HepG2 (cell line): Measurements from ENCODE around the gene TACC3. TPM values are rescaled to one million over a fixed set of nuclear protein-coding genes. Genes with fewer than 3 reads are reported as not detected.

Source experiments
- CBX1 ChIP-seq: IDR thresholded peaks from one replicate; pipeline ENCODE4 v1.6.1; 2016; ENCODE audit warnings: antibody characterized with exemption, low read depth
- DMAP1 ChIP-seq: IDR thresholded peaks from 2 replicates; pipeline ENCODE4 v1.6.1; 2016
- DNMT3B ChIP-seq: conservative IDR thresholded peaks from 2 replicates; pipeline ENCODE4 v1.6.1; 2016; ENCODE audit warnings: missing biosample characterization, control low read depth
- ESRRA ChIP-seq: sonication (generic); formaldehyde crosslinking; IDR thresholded peaks from 2 replicates; pipeline ENCODE4 v1.5.1; 2020; ENCODE audit warnings: mild to moderate bottlenecking, low read depth, missing genetic modification reagents
- FOXP1 ChIP-seq, 2 experiments: fragments of 450-650 bp in 1 of 2; IDR thresholded peaks; 2 replicates each; pipeline ENCODE4 v1.6.1; 2017 to 2018; ENCODE audit warnings: antibody characterized with exemption in 1 of 2
- GATA4 ChIP-seq: sonication (generic); IDR thresholded peaks from 2 replicates; pipeline ENCODE4 v1.6.1; 2016; ENCODE audit warnings: antibody characterized with exemption, low read depth, borderline replicate concordance
- GFI1 ChIP-seq: sonication (generic); formaldehyde crosslinking; IDR thresholded peaks from 2 replicates; pipeline ENCODE4 v1.5.0; 2020; ENCODE audit warnings: missing genetic modification reagents, mild to moderate bottlenecking, borderline replicate concordance
- KLF9 ChIP-seq: IDR thresholded peaks from 2 replicates; pipeline ENCODE4 v1.6.1; 2016; ENCODE audit warnings: low read depth
- MBNL3 ChIP-seq: fragments of 250-450 bp; sonication (Bioruptor Pico); conservative IDR thresholded peaks from 2 replicates; pipeline ENCODE4 v1.8.0; 2022; ENCODE audit warnings: mild to moderate bottlenecking, inconsistent platforms
- MIER3 ChIP-seq: IDR thresholded peaks from 2 replicates; pipeline ENCODE4 v1.6.1; 2016; ENCODE audit warnings: missing compliant biosample characterization, borderline replicate concordance
- NR2C2 ChIP-seq: sonication (generic); formaldehyde crosslinking; IDR thresholded peaks from 2 replicates; pipeline ENCODE4 v1.4.0; 2020; ENCODE audit warnings: missing genetic modification reagents, mild to moderate bottlenecking, moderate library complexity, borderline replicate concordance
- PCBP1 ChIP-seq: fragments of 200-400 bp; formaldehyde crosslinking; IDR thresholded peaks from 2 replicates; pipeline ENCODE4 v1.6.1; 2017; ENCODE audit warnings: mild to moderate bottlenecking, low read depth, low read length, borderline replicate concordance
- SATB2 ChIP-seq: sonication (generic); formaldehyde crosslinking; IDR thresholded peaks from 2 replicates; pipeline ENCODE4 v1.5.0; 2020; ENCODE audit warnings: missing genetic modification reagents
- SNAPC5 ChIP-seq: sonication (generic); formaldehyde crosslinking; IDR thresholded peaks from 2 replicates; pipeline ENCODE4 v1.8.1; 2023; ENCODE audit warnings: mild to moderate bottlenecking, missing genetic modification reagents, borderline replicate concordance
- SP140L ChIP-seq: sonication (generic); formaldehyde crosslinking; IDR thresholded peaks from 2 replicates; pipeline ENCODE4 v1.4.0; 2020; ENCODE audit warnings: missing genetic modification reagents, borderline replicate concordance
- SRY ChIP-seq: sonication (generic); formaldehyde crosslinking; IDR thresholded peaks from 2 replicates; pipeline ENCODE4 v1.8.0; 2022; ENCODE audit warnings: mild to moderate bottlenecking, missing genetic modification reagents
- TFDP2 ChIP-seq: sonication (generic); formaldehyde crosslinking; IDR thresholded peaks from 2 replicates; pipeline ENCODE4 v1.4.0; 2020; ENCODE audit warnings: missing genetic modification reagents
- YEATS2 ChIP-seq: sonication (generic); formaldehyde crosslinking; IDR thresholded peaks from 2 replicates; pipeline ENCODE4 v1.4.0; 2020; ENCODE audit warnings: missing genetic modification reagents, borderline replicate concordance
- ZNF207 ChIP-seq: fragments of 450-650 bp; IDR thresholded peaks from 2 replicates; pipeline ENCODE4 v1.6.1; 2016; ENCODE audit warnings: antibody characterized with exemption, borderline replicate concordance
- ZNF44 ChIP-seq: sonication (generic); formaldehyde crosslinking; IDR thresholded peaks from 2 replicates; pipeline ENCODE4 v1.5.1; 2020; ENCODE audit warnings: mild to moderate bottlenecking, missing genetic modification reagents
- ZNF451 ChIP-seq: sonication (generic); formaldehyde crosslinking; IDR thresholded peaks from 2 replicates; pipeline ENCODE4 v1.5.0; 2020; ENCODE audit warnings: mild to moderate bottlenecking, missing genetic modification reagents
- ZNF558 ChIP-seq: sonication (generic); formaldehyde crosslinking; IDR thresholded peaks from 2 replicates; pipeline ENCODE4 v1.9.0; 2022; ENCODE audit warnings: mild to moderate bottlenecking, missing genetic modification reagents, borderline replicate concordance
- ZNF572 ChIP-seq: sonication (generic); formaldehyde crosslinking; IDR thresholded peaks from 2 replicates; pipeline ENCODE4 v1.5.1; 2020; ENCODE audit warnings: mild to moderate bottlenecking, missing genetic modification reagents
- ZNF580 ChIP-seq: IDR thresholded peaks from 2 replicates; pipeline ENCODE4 v1.6.1; 2016; ENCODE audit warnings: low read depth, borderline replicate concordance
- ZNF678 ChIP-seq: sonication (generic); formaldehyde crosslinking; IDR thresholded peaks from 2 replicates; pipeline ENCODE4 v1.4.0; 2020; ENCODE audit warnings: mild to moderate bottlenecking, missing genetic modification reagents
- polyA plus RNA-seq, 8 experiments: library from polyadenylated mRNA; depleted of rRNA in 3 of 8; stranded (reverse) in 7 of 8; unstranded in 1 of 8; fragments of >200 nt; fragmentation: Illumina TruSeq in 4 of 8; extraction: Trizol in 4 of 8; gene quantifications; 2 replicates each; pipeline versions ENCODE4 v1.2.1 to v1.2.3, GENCODE V29; 2011 to 2016; ENCODE audit warnings: low read depth in 4 of 8, missing spikeins in 1 of 8, mixed read lengths in 1 of 8; ENCODE audit not compliant: insufficient read depth in 1 of 8
- total RNA-seq, 5 experiments: library from RNA; depleted of rRNA; stranded (reverse); fragments of >200 nt; fragmentation: Illumina TruSeq; extraction: Trizol; gene quantifications; 2 replicates each; pipeline ENCODE4 v1.2.3, GENCODE V29; 2016; ENCODE audit warnings: low read depth in 1 of 5
- TF ChIP-seq, protein P1 (sequence below): IDR thresholded peaks from 2 replicates; pipeline ENCODE4 v1.6.1; 2016; ENCODE audit warnings: mild to moderate bottlenecking, missing biosample characterization, missing genetic modification reagents
- TF ChIP-seq, protein P2 (sequence below): sonication (generic); formaldehyde crosslinking; IDR thresholded peaks from 2 replicates; pipeline ENCODE4 v1.8.0; 2022; ENCODE audit warnings: missing genetic modification reagents, mild to moderate bottlenecking, borderline replicate concordance

TACC3 gene
- total and polyA plus RNA-seq, 2 of the 13 experiments (the other 11 are each of a cell fraction or from before 2014, with no cell fraction given): 20.3 to 21.2 TPM

DNA sequence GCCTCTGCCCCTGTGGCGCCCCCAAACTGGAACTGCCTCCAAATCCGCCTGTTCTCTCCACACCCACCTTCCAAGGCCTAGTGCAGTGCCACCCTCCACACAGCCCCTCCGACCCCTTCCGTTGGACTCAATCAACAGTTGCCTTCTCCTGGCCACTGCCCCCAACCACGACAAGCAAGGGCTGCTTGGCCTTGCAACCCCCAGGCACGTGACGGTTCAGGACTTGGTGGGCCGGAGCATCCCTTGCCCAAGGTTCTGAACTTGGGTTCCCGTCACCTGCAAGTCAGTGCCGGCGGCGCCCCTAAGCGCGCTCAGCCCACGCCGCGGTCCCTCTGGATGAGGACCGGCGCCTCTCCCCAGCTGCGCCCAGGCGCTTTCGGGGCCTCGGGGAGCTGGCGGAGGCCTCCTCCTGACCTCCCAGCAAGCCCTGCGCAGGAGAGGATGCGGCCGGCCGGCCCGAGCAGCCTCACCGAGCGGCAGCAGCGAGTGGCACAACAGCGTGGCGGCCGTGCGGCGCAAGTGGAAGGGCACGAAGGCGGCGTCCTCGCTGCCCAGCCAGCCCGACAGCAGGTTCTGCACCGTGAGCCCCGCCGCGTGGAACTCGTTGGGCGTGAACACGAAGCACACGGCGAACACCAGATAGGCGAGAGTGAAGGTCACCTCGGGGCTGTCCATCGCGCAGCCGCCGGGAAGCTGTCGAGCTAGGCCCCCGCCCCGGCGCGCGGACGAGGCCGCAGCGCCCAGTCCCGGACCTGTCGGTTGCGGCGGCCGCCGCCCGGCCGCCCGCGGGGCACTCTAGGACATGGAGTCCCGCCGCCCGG, 948 bp upstream of the TACC3 start (continued):
- TF ChIP-seq GFI1 (no peak), YEATS2 (CRISPR knock-in tag) (no peak), SP140L (CRISPR knock-in tag) (no peak), TFDP2 (no peak), CBX1 (no peak), GATA4 (no peak), FOXP1 (IDR thresholded peaks at IDR 0.05) (no peak), FOXP1 (CRISPR knock-in tag; IDR thresholded peaks at IDR 0.05) (no peak), KLF9 (no peak), MBNL3 (CRISPR knock-in tag) (no peak), PCBP1 (no peak), ZNF44 (CRISPR knock-in tag) (no peak), SRY (CRISPR knock-in tag) (peak; percentile 36; the same call in 1 of the 2 replicates), MIER3 (no peak), DNMT3B (CRISPR knock-in tag) (no peak), ESRRA (CRISPR knock-in tag) (no peak), ZNF580 (0 out of 2 replicates have a peak, but pooled peaks have one; percentile 31), ZNF678 (no peak), ZNF451 (CRISPR knock-in tag) (peak; percentile 86), ZNF558 (CRISPR knock-in tag) (no peak; the same call in 1 of the 2 replicates), NR2C2 (CRISPR knock-in tag) (no peak), SATB2 (CRISPR knock-in tag) (peak; percentile 32; the same call in 1 of the 2 replicates), DMAP1 (CRISPR knock-in tag) (peak; percentile 77), ZNF207 (no peak), SNAPC5 (CRISPR knock-in tag) (no peak), ZNF572 (CRISPR knock-in tag) (peak; percentile 80; the same call in 1 of the 2 replicates)
- TF ChIP-seq, protein P1, sequence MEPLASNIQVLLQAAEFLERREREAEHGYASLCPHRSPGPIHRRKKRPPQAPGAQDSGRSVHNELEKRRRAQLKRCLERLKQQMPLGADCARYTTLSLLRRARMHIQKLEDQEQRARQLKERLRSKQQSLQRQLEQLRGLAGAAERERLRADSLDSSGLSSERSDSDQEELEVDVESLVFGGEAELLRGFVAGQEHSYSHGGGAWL (CRISPR knock-in tag): peak; percentile 53; the same call in 1 of the 2 replicates
- TF ChIP-seq, protein P2, sequence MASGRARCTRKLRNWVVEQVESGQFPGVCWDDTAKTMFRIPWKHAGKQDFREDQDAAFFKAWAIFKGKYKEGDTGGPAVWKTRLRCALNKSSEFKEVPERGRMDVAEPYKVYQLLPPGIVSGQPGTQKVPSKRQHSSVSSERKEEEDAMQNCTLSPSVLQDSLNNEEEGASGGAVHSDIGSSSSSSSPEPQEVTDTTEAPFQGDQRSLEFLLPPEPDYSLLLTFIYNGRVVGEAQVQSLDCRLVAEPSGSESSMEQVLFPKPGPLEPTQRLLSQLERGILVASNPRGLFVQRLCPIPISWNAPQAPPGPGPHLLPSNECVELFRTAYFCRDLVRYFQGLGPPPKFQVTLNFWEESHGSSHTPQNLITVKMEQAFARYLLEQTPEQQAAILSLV: no peak
